ENCODE data around the gene ZMYM2. TPM values are rescaled to one million over a fixed set of nuclear protein-coding genes. Genes with fewer than 3 reads are reported as not detected.
A peak's percentile ranks its signal among the peaks of the same experiment; 100 is the strongest.

The ZMYM2 gene
- total and polyA plus RNA-seq, 2 of the 13 experiments (the other 11 are each of a cell fraction or from before 2014, with no cell fraction given), result 22.4 to 40.8 TPM

GRCh38 chr13:20130652-20131051 lies 172.1 kb downstream of the ZMYM2 start:
- no peaks in the 10 kb centered on the region; a peak in 1 of 5 replicates for H3K27me3 ChIP-seq (ENCODE audit: control insufficient read depth in 1 of 2, insufficient read depth in 2 of 2, low read length in 2 of 2)
- no peak for FAIRE-seq
- WGBS (ENCODE audit: low lambda C conversion rate), result 93% methylated on average over 2 of the region's 2 CpGs
- no peak overlapping the region for H3K9ac ChIP-seq (ENCODE audit: insufficient read depth, low read depth, low read length)
- H3K36me3 ChIP-seq (replicated peaks in 1 of 2; ENCODE audit: control insufficient read depth in 1 of 2, insufficient read depth in 2 of 2, low read length in 2 of 2), result no peaks in the 10 kb centered on the region
- ChIA-PET POLR2A (no interaction called here), CTCF (ENCODE audit: low intra/inter-chr PET ratio, low total read pairs) (no interaction called here)
- H3K4me3 ChIP-seq (replicated peaks in 1 of 3; ENCODE audit: insufficient read depth in 1 of 3, low read depth in 2 of 3, low read length in 3 of 3), result no peak overlapping the region
- H2AFZ ChIP-seq (ENCODE audit: low read length), result no peak overlapping the region
- no peaks in the 10 kb centered on the region for H4K20me1 ChIP-seq (ENCODE audit: insufficient read depth, low read length)
- H3K4me1 ChIP-seq (ENCODE audit: insufficient read depth, low read length), result peaks cover 25% of the 10 kb centered on the region
- no peak overlapping the region for H3K4me2 ChIP-seq (ENCODE audit: low read depth, low read length)
- no peak for ATAC-seq
- DNase-seq (ENCODE audit: low spot score), result no peak
- no TSS peak for BruUV-seq (replicated peaks)
- H3K79me2 ChIP-seq (ENCODE audit: insufficient read depth, low read length), result no peaks in the 10 kb centered on the region
- H3K9me3 ChIP-seq (ENCODE audit: low read length), result no peaks in the 10 kb centered on the region
- H3K27ac ChIP-seq (ENCODE audit: extremely low read length, insufficient read depth, low read length), result no peak overlapping the region
- in situ Hi-C loops (cut with HindIII; ENCODE audit: extremely low pct_ligation_motif_present, low pct_unique_long_range_greater_than_20kb), result no loop called here
- intact Hi-C loops (cut with micrococcal nuclease; ENCODE audit: unreplicated experiment), result no loop called here
- peak; percentile 36; the same call in 1 of the 2 replicates for TF ChIP-seq FOXK2 (IDR thresholded peaks at IDR 0.05)
- TF ChIP-seq ZNF282 (IDR thresholded peaks at IDR 0.05; ENCODE audit: partially characterized antibody), result peak; percentile 82
- TF ChIP-seq ATF1 (CRISPR knock-in tag; IDR thresholded peaks at IDR 0.05), result no peak
- no peak for TF ChIP-seq LRRFIP1 (CRISPR knock-in tag; conservative IDR thresholded peaks at IDR 0.05)
- TF ChIP-seq ZNF30 (CRISPR knock-in tag; IDR thresholded peaks at IDR 0.05), result no peak
- TF ChIP-seq MNT (IDR thresholded peaks at IDR 0.05), result peak; percentile 26; the same call in 1 of the 2 replicates
- no peak for TF ChIP-seq SP5 (CRISPR knock-in tag; IDR thresholded peaks at IDR 0.05; ENCODE audit: borderline replicate concordance, low read depth)
- TF ChIP-seq NBN (conservative IDR thresholded peaks at IDR 0.05), result 0 out of 2 replicates have a peak, but pooled peaks have one; percentile 71
- TF ChIP-seq NFRKB (IDR thresholded peaks at IDR 0.05), result 0 out of 2 replicates have a peak, but pooled peaks have one; percentile 14
- TF ChIP-seq SSRP1 (CRISPR knock-in tag; IDR thresholded peaks at IDR 0.05), result no peak
- no peak for TF ChIP-seq ZNF143 (CRISPR knock-in tag; IDR thresholded peaks at IDR 0.05)
- no peak for TF ChIP-seq IRF9 (CRISPR knock-in tag; IDR thresholded peaks at IDR 0.05; ENCODE audit: borderline replicate concordance)
- TF ChIP-seq ZNF83 (CRISPR knock-in tag; IDR thresholded peaks at IDR 0.05; ENCODE audit: borderline replicate concordance), result no peak
- no peak for TF ChIP-seq NONO (IDR thresholded peaks at IDR 0.05)
- TF ChIP-seq NONO (CRISPR knock-in tag; conservative IDR thresholded peaks at IDR 0.05), result no peak
- no peak for TF ChIP-seq E2F2 (CRISPR knock-in tag; IDR thresholded peaks at IDR 0.05; ENCODE audit: borderline replicate concordance)
- peak; percentile 65; the same call in 1 of the 2 replicates for TF ChIP-seq ATM (IDR thresholded peaks at IDR 0.05; ENCODE audit: borderline replicate concordance)
- TF ChIP-seq IKZF1 (IDR thresholded peaks at IDR 0.05), result 0 out of 2 replicates have a peak, but pooled peaks have one; percentile 16
- TF ChIP-seq PLSCR1 (CRISPR knock-in tag; IDR thresholded peaks at IDR 0.05; ENCODE audit: borderline replicate concordance), result no peak
- 0 out of 2 replicates have a peak, but pooled peaks have one; percentile 30 for TF ChIP-seq FOXA1 (IDR thresholded peaks at IDR 0.05)
- TF ChIP-seq FOXA1 (CRISPR knock-in tag; IDR thresholded peaks at IDR 0.05), result no peak
- no peak for TF ChIP-seq DNMT1 (CRISPR knock-in tag; IDR thresholded peaks at IDR 0.05)
